TTC549 (cell line): ENCODE measurements around the gene EXOSC10.
"Not testable (repeated sequence)": the region's sequence is repeated elsewhere in the genome, so short reads cannot be mapped to it uniquely, and the experiment has no call there.

Source experiments
- FAIRE-seq: peaks from 2 replicates; lab custom pipeline; 2012; peaks lifted over from hg19 to GRCh38; lab: Jason Lieb, UNC

EXOSC10 gene

DNA sequence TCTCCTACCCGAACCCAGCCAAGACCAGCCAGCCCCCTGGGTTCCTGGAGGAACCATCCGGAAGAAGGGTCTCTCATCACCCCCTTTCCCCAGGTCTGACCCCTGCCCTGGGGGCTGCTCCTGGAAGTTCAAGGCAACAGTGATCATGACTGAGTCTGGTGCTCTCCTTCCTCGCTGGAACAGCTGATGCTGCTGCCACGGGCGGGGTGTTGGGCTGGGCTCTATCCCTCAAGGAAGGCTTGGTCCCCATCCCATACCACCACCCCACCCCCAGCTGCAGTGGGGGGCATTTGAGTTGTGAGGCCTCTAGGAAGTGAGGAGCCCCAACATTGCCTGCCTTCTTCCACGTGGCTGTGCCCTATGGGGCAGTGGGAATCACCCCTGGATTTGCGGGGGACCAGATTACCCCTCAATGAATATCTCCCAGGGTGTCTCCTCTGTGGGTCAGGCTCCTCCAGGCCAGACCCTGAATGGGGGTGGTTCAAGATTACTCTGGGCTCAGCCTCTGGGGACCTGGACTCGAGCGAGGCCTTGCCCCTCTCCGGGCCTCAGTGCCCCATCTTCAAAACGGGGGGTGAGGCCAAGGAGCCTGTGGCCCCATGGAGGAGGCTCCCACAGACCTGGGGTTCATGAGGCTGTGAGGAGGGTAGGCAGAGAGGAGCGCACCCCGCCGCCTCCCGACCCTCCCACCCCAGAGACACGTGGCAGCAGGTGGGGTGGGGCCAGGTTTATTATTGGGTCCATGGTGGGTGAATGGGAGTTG, 55.4 kb downstream of the EXOSC10 start:
- no peak for FAIRE-seq

DNA sequence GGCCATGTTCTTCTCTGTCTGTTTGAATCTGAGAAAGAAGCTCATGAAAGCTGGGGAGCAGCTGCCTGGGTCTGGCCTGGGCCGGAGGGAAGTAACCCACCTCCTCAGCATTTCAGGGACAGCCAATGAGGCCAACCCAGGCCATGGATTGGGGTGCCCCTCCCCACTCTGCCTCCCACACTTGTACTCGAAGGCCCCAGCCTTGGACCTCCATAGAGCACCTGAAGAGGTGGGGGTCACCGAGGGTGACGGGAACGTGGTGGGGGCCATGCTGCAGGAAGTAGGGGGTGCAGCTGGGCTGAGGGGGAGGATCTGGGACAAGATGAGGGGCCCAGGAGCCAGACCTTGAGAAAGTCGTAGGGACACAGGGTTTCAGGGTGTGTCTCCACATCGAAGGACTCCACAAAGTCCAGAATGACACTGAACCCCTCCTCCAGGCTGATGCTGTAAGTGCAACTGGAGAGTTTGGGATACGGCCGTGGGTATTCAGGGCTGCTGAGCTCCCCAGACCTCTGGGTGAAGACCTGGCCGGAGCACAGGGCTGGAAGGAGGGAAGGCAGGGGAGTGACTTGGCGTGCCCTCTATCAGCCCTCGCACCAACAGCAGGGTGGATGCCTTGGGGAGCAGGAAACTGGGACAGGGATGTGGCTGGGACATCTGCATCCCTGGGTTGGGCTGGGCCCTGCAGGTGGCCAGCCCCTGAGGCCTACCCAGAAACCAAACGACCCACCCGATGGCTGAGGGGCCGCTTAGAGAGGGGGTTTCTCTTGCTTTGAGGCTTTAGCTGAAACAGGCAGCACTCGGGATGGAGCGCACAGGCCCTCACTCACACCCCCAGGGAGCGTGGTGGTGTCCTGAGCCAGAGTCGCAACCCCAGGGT, 56.4 kb downstream of the EXOSC10 start:
- FAIRE-seq = no peak

DNA sequence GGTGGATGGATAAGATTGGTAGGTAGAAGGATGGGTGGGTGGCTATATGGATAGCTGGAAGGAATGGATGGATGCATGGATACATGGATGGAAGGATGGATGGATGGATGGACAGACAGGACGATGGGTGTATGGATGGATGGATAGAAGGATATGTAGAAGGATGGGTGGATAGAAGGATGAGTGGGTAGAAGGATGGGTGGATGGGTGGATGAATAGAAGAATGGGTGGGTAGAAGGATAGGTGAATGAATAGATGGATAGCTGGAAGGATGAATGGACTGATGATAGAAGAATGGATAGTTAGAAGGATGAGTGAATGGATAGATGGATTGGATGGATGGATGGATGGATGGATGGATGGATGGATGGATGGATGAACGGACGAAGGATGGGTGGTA, 57.6 kb downstream of the EXOSC10 start:
- no peak for FAIRE-seq

DNA sequence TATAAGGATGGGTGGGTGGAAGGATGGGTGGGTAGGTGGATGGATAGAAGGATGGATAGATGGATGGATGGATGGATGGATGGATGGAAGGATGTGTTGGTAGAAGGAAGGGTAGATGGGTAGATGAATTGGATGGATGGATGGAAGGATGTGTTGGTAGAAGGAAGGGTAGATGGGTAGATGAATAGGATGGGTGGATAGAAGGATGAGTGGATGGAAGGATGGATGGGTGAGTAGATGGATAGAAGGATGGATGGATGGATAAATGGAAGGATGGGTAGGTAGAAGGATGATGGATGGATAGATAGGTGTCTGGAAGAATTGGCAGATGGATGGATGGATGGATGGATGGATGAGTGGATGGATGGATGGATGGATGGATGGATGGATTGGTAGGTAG, 58.6 kb downstream of the EXOSC10 start:
- no peak for FAIRE-seq

DNA sequence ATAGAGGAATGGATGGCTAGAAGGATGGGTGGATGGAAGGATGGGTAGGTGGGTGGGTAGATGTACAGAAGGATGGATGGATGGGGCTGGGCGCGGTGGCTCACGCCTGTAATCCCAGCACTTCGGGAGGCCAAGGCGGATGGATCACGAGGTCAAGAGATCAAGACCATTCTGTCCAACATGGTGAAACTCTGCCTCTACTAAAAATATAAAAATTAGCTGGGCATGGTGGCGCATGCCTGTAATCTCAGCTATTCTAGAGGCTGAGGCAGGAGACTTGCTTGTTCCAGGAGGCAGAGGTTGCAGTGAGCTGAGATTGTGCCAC, 59.6 kb downstream of the EXOSC10 start:
- not testable (repeated sequence) for FAIRE-seq

DNA sequence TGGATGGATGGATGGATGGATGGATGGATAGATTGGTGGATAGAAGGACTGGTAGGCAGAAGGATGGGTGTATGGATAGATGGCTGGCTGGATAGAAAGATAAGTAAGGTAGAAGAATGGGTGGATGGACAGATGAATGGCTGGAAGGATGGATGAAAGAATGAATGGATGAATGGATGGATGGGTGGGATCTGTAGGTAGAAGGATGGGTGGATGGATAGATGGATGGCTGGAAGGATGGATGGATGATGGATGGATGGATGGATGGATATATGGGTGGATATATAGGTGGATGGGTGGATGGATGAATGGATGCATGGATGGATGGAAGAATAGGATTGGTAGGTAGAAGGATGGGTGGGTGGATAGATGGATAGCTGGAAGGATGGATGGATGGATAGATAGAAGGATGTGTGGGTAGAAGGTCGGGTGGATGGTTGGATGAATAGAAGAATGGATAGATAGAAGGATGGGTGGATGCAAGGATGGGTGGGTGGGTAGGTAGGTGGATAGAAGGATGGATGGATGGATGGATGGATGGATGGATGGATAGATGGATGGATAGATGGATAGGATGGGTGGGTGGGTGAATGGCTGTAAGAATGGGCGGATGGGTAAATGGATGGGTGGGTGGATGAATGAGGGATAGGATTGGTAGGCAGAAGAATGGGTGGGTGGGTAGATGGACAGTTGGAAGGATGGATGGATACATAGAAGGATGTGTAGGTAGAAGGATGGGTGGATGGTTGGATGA, 60.1 kb downstream of the EXOSC10 start:
- FAIRE-seq = no peak

DNA sequence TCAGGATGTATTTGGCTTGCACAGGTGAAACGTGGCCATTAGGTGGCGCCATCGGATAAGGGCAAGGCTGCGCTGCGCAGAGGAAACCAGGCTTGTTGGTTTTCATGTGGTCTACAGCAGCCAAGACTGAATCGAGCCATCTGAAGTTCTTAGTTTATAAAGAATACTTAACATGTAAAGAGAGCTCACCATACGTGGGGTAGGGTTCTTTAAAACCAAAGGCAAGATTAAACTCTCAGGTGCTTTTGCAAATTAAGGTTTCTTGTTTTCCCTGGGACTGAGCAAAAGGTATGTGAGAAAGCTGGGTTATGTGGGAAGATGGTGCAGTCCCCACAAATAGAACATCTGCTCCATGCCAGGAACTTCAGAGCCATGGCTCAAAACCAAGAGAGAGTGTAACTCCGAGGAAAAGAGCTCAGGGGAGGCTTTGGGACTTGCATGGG, 61.9 kb downstream of the EXOSC10 start:
- peak; percentile 93 for FAIRE-seq

DNA sequence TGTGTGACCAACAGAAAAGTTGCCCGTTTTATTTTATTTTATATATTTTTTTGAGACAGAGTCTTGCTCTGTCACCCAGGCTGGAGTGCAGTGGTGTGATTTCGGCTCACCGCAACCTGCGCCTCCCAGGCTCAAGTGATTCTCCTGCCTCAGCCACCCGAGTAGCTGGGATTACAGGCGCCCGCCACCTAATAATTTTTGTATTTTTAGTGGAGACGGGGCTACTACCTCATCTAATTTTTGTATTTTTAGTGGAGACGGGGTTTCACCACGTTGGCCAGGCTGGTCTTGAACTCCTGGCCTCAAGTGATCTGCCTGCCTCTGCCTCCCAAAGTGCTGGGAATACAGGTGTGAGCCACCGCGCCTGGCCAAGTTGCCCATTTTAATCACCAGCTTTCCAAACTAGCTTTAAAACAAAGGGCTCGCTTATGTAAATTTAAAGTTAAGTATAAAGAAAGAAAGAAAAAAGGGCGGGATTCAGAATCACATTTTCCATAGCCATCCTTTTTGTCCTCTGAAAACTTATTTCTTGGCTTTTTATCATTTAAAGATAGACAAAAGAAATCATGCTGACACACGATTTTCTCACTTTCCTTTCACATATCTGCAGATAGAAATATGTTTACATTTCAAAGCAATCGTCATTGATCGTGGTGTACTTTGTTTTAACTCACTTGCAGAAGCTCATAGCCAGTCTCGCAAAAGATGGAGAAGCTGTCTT, 62.5 kb downstream of the EXOSC10 start:
- FAIRE-seq = not testable (repeated sequence)

DNA sequence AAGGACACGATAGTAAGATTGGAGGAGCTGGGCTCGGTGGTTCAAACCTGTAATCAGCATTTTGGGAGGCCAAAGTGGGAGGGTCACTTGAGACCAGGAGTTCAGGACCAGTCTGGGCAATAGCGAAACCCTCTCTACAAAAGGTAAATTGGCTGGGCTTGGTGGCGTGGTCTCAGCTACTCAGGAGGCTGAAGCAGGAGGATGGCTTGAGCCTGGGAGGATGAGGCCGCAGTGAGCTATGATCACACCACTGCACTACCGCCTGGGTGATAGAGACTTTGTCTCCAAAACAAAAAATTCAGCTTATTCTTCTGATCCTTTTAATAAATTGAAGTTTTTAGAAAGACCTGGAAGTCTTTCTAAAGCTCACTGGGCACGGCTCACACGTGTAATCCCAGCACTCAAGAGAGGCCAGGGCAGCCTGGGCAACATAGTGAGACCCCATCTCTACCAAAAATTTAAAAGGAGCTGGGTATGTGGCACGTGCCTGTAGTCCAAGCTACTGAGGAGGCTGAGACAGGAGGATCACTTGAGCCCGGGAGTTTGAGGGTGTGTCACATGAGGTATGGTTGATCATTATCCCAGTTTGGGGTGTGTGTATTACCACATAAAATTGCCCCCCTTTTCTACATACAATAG, 67.9 kb downstream of the EXOSC10 start:
- no peak for FAIRE-seq

DNA sequence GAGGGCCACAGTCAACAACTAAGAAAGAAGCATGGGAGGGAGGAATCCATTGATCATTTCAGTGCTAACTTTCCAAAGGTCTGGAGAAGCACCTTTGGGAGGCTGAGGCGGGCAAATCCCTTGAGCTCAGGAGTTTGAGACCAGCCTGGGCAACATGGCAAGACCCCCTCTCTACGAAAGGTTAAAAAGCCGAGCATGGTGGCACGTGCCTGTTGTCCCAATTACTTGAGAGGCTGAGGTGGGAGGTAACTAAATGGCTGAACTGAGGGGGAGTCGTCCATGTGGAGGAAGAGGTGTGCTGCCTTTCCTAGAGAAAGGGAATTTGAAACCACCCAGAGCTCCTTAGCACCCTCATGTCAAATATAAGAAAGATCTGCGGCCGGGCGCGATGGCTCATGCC, 68.8 kb downstream of the EXOSC10 start:
- FAIRE-seq = no peak

DNA sequence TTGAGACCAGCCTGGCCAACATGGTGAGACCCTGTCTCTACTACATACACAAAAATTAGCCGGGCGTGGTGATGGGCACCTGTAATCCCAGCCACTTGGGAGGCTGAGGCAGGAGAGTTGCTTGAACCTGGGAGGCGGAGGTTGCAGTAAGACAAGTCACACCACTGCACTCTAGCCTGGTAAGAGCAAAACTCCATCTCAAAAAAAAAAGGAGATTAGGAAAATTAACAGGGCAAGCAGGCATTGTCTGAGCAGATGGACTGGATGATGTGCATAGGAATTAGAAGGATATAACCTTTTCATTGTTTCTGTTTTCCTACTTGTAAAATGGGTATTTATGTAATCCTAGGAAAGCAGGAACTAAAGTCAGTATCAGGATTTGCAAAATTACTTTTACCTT, 71.7 kb downstream of the EXOSC10 start:
- no peak for FAIRE-seq

DNA sequence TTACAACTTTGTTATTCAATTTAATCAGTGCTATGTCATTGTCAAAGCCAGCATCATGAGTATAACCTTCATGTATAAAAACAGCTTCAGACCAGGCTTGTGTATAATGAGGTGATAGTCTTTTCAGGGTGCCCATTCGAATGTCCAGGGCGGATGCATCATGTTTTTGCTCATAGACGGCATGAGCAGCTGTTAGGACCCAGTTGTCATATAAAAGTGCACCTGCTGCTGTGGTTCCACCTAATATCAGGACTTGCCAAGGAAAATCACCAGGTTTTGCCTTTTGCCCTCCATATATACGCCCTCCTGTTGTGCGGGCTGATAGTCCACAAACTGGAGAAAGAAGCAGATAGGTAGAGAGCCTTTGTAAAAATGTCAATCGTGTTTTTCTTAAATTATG, 72.4 kb downstream of the EXOSC10 start:
- no peak for FAIRE-seq

DNA sequence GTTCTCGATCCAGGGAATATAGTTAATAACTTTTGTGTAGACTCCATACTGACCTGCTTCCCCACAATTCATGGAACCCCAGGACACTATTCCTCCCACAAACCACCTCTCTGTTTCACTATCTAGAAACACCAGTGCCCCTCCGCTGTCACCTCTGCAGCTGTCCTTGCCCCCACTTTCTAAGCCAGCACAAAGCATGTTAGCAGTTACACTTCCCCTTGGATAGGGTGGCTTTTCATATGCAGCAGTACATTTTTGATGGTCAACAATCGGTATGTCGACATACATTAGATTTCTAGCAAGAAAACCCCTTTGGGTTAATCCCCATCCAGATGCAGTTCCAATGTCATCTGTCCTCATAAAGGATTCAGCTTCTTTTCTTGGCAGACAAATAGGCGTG, 72.8 kb downstream of the EXOSC10 start:
- no peak for FAIRE-seq

DNA sequence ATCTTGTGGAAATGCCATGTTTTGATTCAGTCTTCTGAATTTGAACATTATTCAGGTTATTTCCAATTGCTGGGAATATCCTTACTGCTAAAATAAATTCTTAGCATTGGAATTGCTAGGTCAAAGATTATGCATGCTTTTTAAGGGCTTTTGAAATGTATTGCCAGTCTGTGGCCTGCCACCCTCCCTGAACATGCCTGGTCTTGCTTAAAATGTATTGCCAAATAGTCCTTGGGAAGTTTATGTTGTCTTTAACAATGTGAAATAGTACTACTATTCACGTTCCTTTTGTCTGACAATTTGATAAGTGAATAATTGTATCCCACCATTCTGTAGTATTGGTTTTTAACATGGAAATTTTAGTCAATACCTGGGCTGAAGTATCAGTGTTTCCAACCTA, 73.6 kb downstream of the EXOSC10 start:
- no peak for FAIRE-seq

DNA sequence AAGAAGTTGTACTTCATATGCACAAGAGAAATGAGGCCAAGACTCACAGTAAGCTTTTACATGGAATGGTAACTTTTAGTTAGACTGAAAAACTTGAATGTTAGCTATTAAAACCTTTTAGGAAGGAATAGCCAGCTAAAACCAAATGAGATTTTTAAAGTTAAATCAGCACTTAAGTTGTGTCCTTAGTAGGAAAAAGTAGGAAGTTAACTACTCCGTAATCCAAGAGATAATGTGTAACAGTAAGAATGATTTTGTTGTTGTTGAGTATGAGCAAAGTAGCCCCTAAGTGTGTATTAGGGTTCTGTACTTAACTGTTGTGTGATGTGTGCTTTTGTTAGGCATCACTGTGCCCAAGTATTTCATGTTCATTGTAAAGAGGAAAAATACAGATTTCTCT, 74.1 kb downstream of the EXOSC10 start:
- FAIRE-seq = no peak

DNA sequence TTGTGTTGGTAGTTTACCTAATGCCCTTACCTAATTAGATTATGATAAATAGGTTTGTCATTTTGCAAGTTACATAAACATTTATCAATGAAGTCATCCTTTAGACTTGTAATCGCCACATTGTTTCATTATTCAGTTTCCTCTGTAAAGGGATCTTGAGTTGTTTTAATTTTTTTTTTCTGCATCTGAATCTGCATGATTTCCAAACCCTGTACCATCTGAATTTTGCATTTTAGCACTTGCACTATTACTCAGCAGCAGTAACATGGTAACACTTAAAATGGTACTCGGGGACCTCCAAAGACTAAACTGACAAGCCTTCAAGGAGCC, 74.8 kb downstream of the EXOSC10 start:
- FAIRE-seq = no peak

DNA sequence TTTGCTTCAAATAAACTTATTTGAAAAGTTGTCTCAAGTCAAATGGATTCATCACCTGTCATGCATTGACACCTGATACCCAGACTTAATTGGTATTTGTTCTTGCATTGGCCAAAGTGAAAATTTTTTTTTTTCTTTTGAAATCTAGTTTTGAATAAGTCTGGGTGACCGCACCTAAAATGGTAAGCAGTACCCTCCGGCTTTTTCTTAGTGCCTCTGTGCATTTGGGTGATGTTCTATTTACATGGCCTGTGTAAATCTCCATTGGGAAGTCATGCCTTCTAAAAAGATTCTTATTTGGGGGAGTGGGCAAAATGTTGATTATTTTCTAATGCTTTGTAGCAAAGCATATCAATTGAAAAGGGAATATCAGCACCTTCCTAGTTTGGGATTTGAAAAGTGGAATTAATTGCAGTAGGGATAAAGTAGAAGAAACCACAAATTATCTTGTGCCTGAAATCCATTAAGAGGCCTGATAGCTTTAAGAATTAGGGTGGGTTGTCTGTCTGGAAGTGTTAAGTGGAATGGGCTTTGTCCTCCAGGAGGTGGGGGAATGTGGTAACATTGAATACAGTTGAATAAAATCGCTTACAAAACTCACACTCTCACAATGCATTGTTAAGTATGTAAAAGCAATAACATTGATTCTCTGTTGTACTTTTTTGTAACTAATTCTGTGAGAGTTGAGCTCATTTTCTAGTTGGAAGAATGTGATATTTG, 75.4 kb downstream of the EXOSC10 start:
- no peak for FAIRE-seq

DNA sequence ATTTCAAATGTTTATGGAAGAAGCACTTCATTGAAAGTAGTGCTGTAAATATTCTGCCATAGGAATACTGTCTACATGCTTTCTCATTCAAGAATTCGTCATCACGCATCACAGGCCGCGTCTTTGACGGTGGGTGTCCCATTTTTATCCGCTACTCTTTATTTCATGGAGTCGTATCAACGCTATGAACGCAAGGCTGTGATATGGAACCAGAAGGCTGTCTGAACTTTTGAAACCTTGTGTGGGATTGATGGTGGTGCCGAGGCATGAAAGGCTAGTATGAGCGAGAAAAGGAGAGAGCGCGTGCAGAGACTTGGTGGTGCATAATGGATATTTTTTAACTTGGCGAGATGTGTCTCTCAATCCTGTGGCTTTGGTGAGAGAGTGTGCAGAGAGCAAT, 76.5 kb downstream of the EXOSC10 start:
- no peak for FAIRE-seq

DNA sequence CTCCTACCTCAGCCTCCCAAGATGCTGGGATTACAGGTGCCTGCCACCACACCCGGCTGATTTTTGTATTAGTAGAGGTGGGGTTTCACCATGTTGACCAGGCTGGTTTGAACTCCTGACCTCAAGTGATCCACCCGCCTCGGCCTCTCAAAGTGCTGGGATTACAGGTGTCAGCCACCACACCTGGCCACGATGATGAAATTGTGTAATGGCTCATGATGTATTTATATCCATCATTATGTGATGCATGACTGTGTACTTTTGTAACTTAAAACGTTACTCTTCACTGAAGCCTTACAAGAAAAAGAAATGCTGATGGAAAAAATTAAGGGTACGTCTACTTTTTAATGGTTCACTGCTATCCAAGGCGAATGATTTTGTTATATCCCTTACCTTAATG, 79.7 kb downstream of the EXOSC10 start:
- FAIRE-seq = no peak

DNA sequence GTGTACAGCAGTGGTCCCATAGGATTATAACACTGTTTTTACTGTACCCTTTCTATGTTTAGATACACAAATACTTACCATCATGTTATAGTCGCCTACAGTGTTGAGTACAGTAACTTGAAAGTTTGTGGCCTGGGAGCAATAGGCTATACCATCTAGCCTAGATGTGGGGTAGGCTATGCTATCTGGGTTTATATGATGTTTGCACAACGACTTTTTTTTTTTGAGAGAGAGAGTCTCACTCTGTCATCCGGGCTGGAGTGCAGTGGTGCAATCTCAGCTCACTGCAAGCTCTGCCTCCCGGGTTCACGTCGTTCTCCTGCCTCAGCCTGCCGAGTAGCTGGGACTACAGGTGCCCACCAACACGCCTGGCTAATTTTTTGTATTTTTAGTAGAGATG, 80.3 kb downstream of the EXOSC10 start:
- not testable (repeated sequence) for FAIRE-seq
